ENCODE data around the gene RPS6KA5. TPM values are rescaled to one million over a fixed set of nuclear protein-coding genes. Genes with fewer than 3 reads are reported as not detected.
"Not testable (repeated sequence)": the region's sequence is repeated elsewhere in the genome, so short reads cannot be mapped to it uniquely, and the experiment has no call there.

The RPS6KA5 gene
- total RNA-seq, 1 donor from 2014 or later = 3.6 TPM

GRCh38 chr14:91040545-91040944 lies 19.9 kb downstream of the RPS6KA5 start:
- TF ChIP-seq, protein P1, sequence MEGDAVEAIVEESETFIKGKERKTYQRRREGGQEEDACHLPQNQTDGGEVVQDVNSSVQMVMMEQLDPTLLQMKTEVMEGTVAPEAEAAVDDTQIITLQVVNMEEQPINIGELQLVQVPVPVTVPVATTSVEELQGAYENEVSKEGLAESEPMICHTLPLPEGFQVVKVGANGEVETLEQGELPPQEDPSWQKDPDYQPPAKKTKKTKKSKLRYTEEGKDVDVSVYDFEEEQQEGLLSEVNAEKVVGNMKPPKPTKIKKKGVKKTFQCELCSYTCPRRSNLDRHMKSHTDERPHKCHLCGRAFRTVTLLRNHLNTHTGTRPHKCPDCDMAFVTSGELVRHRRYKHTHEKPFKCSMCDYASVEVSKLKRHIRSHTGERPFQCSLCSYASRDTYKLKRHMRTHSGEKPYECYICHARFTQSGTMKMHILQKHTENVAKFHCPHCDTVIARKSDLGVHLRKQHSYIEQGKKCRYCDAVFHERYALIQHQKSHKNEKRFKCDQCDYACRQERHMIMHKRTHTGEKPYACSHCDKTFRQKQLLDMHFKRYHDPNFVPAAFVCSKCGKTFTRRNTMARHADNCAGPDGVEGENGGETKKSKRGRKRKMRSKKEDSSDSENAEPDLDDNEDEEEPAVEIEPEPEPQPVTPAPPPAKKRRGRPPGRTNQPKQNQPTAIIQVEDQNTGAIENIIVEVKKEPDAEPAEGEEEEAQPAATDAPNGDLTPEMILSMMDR (conservative IDR thresholded peaks at IDR 0.05; ENCODE audit: low read depth, low read length) = no peak
- DNase-seq (ENCODE audit: low read depth) = no peak
- no peak overlapping the region for H3K4me3 ChIP-seq (ENCODE audit: low read depth, low read length)

DNA sequence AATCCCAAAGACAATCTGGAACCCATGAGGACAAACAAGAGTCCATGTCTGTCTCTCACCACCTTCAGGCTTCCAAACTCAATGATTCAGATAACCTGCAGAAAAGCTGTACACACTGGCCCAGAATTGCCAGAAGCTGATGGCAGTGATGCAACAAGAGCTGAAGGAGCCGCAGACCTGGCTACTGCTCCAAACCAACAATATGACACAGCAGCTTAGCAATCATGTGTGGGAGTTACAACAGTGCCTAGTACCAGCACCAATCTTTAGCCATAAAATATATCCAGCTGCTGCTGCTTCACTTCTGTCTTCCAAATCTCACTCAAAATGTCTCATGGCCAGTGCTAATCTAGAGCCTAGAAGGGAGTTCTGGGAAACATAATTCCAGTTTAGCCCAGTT lies 22.0 kb downstream of the RPS6KA5 start:
- no peak overlapping the region for H3K4me3 ChIP-seq (ENCODE audit: low read depth, low read length)
- DNase-seq (ENCODE audit: low read depth) = no peak
- TF ChIP-seq, protein P1 (conservative IDR thresholded peaks at IDR 0.05; ENCODE audit: low read depth, low read length) = no peak

- TF ChIP-seq, protein P1 (conservative IDR thresholded peaks at IDR 0.05; ENCODE audit: low read depth, low read length) = no peak
- H3K4me3 ChIP-seq (ENCODE audit: low read depth, low read length) = no peak overlapping the region
- no peak for DNase-seq (ENCODE audit: low read depth)
Observed at GRCh38 chr14:91036741-91037469, 23.5 kb downstream of the RPS6KA5 start.

- TF ChIP-seq, protein P1 (conservative IDR thresholded peaks at IDR 0.05; ENCODE audit: low read depth, low read length) = no peak
- no peak for DNase-seq (ENCODE audit: low read depth)
- no peak overlapping the region for H3K4me3 ChIP-seq (ENCODE audit: low read depth, low read length)
Observed at GRCh38 chr14:91035855-91036254, 24.6 kb downstream of the RPS6KA5 start.

- DNase-seq (ENCODE audit: low read depth); H3K4me3 ChIP-seq (ENCODE audit: low read depth, low read length): not testable (repeated sequence)
Observed at GRCh38 chr14:91034379-91034778, 26.1 kb downstream of the RPS6KA5 start.

GRCh38 chr14:91032248-91032647 lies 28.2 kb downstream of the RPS6KA5 start:
- TF ChIP-seq, protein P1 (conservative IDR thresholded peaks at IDR 0.05; ENCODE audit: low read depth, low read length) = no peak
- no peak for DNase-seq (ENCODE audit: low read depth)

GRCh38 chr14:91031666-91032065 lies 28.8 kb downstream of the RPS6KA5 start:
- no peak overlapping the region for H3K4me3 ChIP-seq (ENCODE audit: low read depth, low read length)
- no peak for DNase-seq (ENCODE audit: low read depth)
- TF ChIP-seq, protein P1 (conservative IDR thresholded peaks at IDR 0.05; ENCODE audit: low read depth, low read length) = no peak

More at GRCh38 chr14:91032248-91032647, 28.2 kb downstream of the RPS6KA5 start:
- H3K4me3 ChIP-seq (ENCODE audit: low read depth, low read length) = no peak overlapping the region
